Keratinocyte (primary cell): ENCODE measurements around the gene CDRT4. TPM values are rescaled to one million over a fixed set of nuclear protein-coding genes. Genes with fewer than 3 reads are reported as not detected.

Source experiments
- DNase-seq: peaks from one replicate; pipeline ENCODE4 v3.0.0-alpha.2; 2011; ENCODE audit warnings: low read depth, missing footprints, low spot score
- FAIRE-seq: peaks from 2 replicates; lab custom pipeline; 2011; peaks lifted over from hg19 to GRCh38; lab: Jason Lieb, UNC
- H2AFZ ChIP-seq: 2 replicates; pipeline ENCODE4 v1.6.0; 2012; ENCODE audit warnings: low read length, control low read depth, inconsistent platforms; ENCODE audit not compliant: control insufficient read depth
- H3K27ac ChIP-seq: 2 replicates; pipeline ENCODE4 v1.5.1; 2011; ENCODE audit warnings: low read length; ENCODE audit not compliant: control insufficient read depth, insufficient read depth
- H3K27me3 ChIP-seq: 3 replicates; pipeline ENCODE4 v1.6.0; 2011; ENCODE audit warnings: low read length; ENCODE audit not compliant: control insufficient read depth, insufficient read depth; ENCODE audit errors: extremely low read depth
- H3K36me3 ChIP-seq, 2 experiments: 2 replicates in 1 of 2; 3 replicates in 1 of 2; pipeline ENCODE4 v1.5.1; 2011; ENCODE audit warnings: low read length in 2 of 2, mild to moderate bottlenecking in 1 of 2; ENCODE audit not compliant: control insufficient read depth in 2 of 2, insufficient read depth in 2 of 2; ENCODE audit errors: extremely low read depth in 1 of 2
- H3K4me1 ChIP-seq: 3 replicates; pipeline ENCODE4 v1.5.1; 2011; ENCODE audit warnings: low read length; ENCODE audit not compliant: control insufficient read depth, insufficient read depth; ENCODE audit errors: extremely low read depth
- H3K4me2 ChIP-seq: 3 replicates; pipeline ENCODE4 v1.6.0; 2011; ENCODE audit warnings: low read depth, low read length; ENCODE audit not compliant: control insufficient read depth, insufficient read depth; ENCODE audit errors: extremely low read depth
- H3K4me3 ChIP-seq, 3 experiments: fragments of 200-600 bp in 1 of 3; sonication (generic) in 1 of 3; 2 replicates in 2 of 3; 3 replicates in 1 of 3; pipeline ENCODE4 v1.5.1; 2011 to 2016; ENCODE audit warnings: low read length in 3 of 3, mild to moderate bottlenecking in 3 of 3, control low read depth in 2 of 3, inconsistent platforms in 1 of 3, low read depth in 1 of 3, mixed read lengths in 1 of 3, mixed run types in 1 of 3, moderate library complexity in 1 of 3; ENCODE audit not compliant: control insufficient read depth in 2 of 3, insufficient read depth in 2 of 3; ENCODE audit errors: extremely low read depth in 1 of 3
- H3K79me2 ChIP-seq: 2 replicates; pipeline ENCODE4 v1.6.0; 2012; ENCODE audit warnings: low read length; ENCODE audit not compliant: control insufficient read depth, insufficient read depth
- H3K9ac ChIP-seq: 3 replicates; pipeline ENCODE4 v1.6.0; 2011; ENCODE audit warnings: low read length; ENCODE audit not compliant: control insufficient read depth, insufficient read depth; ENCODE audit errors: extremely low read depth
- H3K9me1 ChIP-seq: 3 replicates; pipeline ENCODE4 v1.6.0; 2011; ENCODE audit warnings: low read length; ENCODE audit not compliant: control insufficient read depth, insufficient read depth; ENCODE audit errors: extremely low read depth
- H3K9me3 ChIP-seq: 2 replicates; pipeline ENCODE4 v1.5.1; 2012; ENCODE audit warnings: low read depth, low read length; ENCODE audit not compliant: control insufficient read depth
- H4K20me1 ChIP-seq: 3 replicates; pipeline ENCODE4 v1.6.0; 2011; ENCODE audit warnings: low read length; ENCODE audit not compliant: control insufficient read depth, insufficient read depth; ENCODE audit errors: extremely low read depth
- EZH2 ChIP-seq: IDR thresholded peaks from one replicate; pipeline ENCODE4 v1.6.1; 2012; ENCODE audit warnings: inconsistent platforms, mild to moderate bottlenecking, low read length, moderate library complexity
- dilution Hi-C: fragments of 300-500 bp; cut with MboI; formaldehyde crosslinking; loops from one replicate; pipeline ENCODE4 v1.7.0; 2020; ENCODE audit warnings: low sequenced_read_pairs; ENCODE audit not compliant: extremely low pct_ligation_motif_present
- polyA plus RNA-seq, 5 experiments: library from polyadenylated mRNA; depleted of rRNA in 3 of 5; stranded (reverse) in 3 of 5; stranded (forward) in 1 of 5; unstranded in 1 of 5; fragments of >200 nt; gene quantifications; 1 replicate in 1 of 5; 2 replicates in 3 of 5; 3 replicates in 1 of 5; pipeline versions ENCODE4 v1.2.1 to v1.2.3, GENCODE V29; 2011 to 2012; ENCODE audit warnings: missing spikeins in 2 of 5, low read depth in 1 of 5, low replicate concordance in 1 of 5
- TF ChIP-seq, protein P1 (sequence below), 3 experiments: IDR thresholded peaks in 1 of 3; conservative IDR thresholded peaks in 1 of 3; optimal IDR thresholded peaks in 1 of 3; 2 replicates in 2 of 3; 3 replicates in 1 of 3; pipeline versions ENCODE3 to v1.5.1; 2011; ENCODE audit warnings: low read length in 3 of 3, mild to moderate bottlenecking in 3 of 3, moderate library complexity in 2 of 3, control low read depth in 1 of 3, inconsistent platforms in 1 of 3; ENCODE audit not compliant: insufficient read depth in 2 of 3; ENCODE audit errors: extremely low read depth in 1 of 3

Gene CDRT4
- polyA plus RNA-seq, 1 donor (not counting 4 experiments of a cell fraction or from before 2014, with no cell fraction given), result 0.93 TPM

DNA sequence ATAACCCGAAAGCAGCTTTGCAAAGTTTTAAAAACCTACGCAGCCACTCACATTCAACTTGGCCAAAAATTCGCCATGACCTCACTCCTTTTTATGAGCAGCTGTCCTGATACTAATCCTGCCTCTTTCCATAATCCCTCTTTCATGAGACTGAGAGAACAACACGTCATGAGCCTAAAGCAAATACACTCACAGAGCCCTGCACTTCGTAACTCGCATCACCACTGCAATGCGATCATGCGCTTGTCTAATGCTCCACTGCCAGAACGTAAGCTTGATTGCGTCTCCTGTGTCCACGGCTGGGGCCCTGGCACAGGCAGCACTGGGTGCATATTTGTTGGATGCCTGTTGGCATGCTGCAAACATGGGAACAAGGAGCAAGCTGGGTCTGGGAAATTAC lies 36.2 kb downstream of the CDRT4 start:
- Histone ChIP-seq H3K27ac (no peak overlapping the region), H3K9ac (no peak overlapping the region), H3K79me2 (no peaks in the 10 kb centered on the region), H3K9me3 (no peaks in the 10 kb centered on the region), H3K27me3 (no peaks in the 10 kb centered on the region), H4K20me1 (no peaks in the 10 kb centered on the region), H3K4me3 (no peak overlapping the region), H3K36me3 (no peaks in the 10 kb centered on the region), H3K9me1 (no peaks in the 10 kb centered on the region), H3K4me2 (no peak overlapping the region), H2AFZ (no peak overlapping the region), H3K4me1 (no peaks in the 10 kb centered on the region)
- TF ChIP-seq, protein P1, sequence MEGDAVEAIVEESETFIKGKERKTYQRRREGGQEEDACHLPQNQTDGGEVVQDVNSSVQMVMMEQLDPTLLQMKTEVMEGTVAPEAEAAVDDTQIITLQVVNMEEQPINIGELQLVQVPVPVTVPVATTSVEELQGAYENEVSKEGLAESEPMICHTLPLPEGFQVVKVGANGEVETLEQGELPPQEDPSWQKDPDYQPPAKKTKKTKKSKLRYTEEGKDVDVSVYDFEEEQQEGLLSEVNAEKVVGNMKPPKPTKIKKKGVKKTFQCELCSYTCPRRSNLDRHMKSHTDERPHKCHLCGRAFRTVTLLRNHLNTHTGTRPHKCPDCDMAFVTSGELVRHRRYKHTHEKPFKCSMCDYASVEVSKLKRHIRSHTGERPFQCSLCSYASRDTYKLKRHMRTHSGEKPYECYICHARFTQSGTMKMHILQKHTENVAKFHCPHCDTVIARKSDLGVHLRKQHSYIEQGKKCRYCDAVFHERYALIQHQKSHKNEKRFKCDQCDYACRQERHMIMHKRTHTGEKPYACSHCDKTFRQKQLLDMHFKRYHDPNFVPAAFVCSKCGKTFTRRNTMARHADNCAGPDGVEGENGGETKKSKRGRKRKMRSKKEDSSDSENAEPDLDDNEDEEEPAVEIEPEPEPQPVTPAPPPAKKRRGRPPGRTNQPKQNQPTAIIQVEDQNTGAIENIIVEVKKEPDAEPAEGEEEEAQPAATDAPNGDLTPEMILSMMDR (optimal IDR thresholded peaks at IDR 0.05 in 1 of 3, IDR thresholded peaks at IDR 0.05 in 1 of 3, conservative IDR thresholded peaks at IDR 0.05 in 1 of 3; ENCODE audit: extremely low read depth in 1 of 3, insufficient read depth in 2 of 3, low read length in 3 of 3), result no peak
- dilution Hi-C loops, result no loop called here
- no peak for FAIRE-seq
- DNase-seq, result no peak

DNA sequence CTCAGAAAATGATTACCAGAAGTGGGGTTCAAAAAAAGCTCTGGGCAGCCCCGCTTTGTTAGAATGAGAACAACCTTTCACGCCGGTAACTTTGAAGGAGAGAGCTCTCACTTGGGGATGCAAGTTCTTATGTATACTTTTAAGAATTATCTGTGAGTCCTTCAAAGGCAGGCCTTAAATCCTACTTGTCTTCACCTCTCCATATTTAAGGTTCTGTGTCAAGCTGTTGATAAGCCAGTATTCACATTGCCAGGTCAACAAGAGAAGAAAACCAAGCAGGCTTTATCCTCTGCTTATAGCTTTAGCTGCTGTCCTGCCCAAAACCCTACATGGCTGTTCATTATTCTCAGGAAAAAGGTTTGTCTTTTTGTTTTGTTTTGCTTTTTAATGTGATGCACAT lies 42.9 kb downstream of the CDRT4 start:
- Histone ChIP-seq H3K4me3 (no peak overlapping the region), H4K20me1 (no peaks in the 10 kb centered on the region), H3K4me1 (peaks cover 6% of the 10 kb centered on the region), H3K36me3 (no peaks in the 10 kb centered on the region), H3K27ac (no peak overlapping the region), H2AFZ (no peak overlapping the region), H3K9ac (no peak overlapping the region), H3K79me2 (no peaks in the 10 kb centered on the region), H3K9me3 (no peaks in the 10 kb centered on the region), H3K4me2 (no peak overlapping the region), H3K27me3 (no peaks in the 10 kb centered on the region), H3K9me1 (no peaks in the 10 kb centered on the region)
- dilution Hi-C loops, result no loop called here
- no peak for DNase-seq
- TF ChIP-seq, protein P1 (optimal IDR thresholded peaks at IDR 0.05 in 1 of 3, IDR thresholded peaks at IDR 0.05 in 1 of 3, conservative IDR thresholded peaks at IDR 0.05 in 1 of 3; ENCODE audit: extremely low read depth in 1 of 3, insufficient read depth in 2 of 3, low read length in 3 of 3), result no peak
- no peak for TF ChIP-seq EZH2
- no peak for FAIRE-seq
